ENCODE results near the gene PRSS16.
"Not testable (repeated sequence)": the region's sequence is repeated elsewhere in the genome, so short reads cannot be mapped to it uniquely, and the experiment has no call there.

The PRSS16 gene

GRCh38 chr6:27242589-27243265 lies 4.8 kb upstream of the PRSS16 start:
- no peak for DNase-seq (ENCODE audit: low read depth in 2 of 2)

- no peak for DNase-seq (ENCODE audit: low read depth in 2 of 2)
Observed at GRCh38 chr6:27248783-27249182, 1.3 kb downstream of the PRSS16 start.

- DNase-seq (ENCODE audit: low read depth in 2 of 2) = no peak
Observed at GRCh38 chr6:27250277-27251111, 3.0 kb downstream of the PRSS16 start.

GRCh38 chr6:27251112-27251605 lies 3.7 kb downstream of the PRSS16 start:
- peak; percentile 7 to 35 for DNase-seq (ENCODE audit: low read depth in 2 of 2)

GRCh38 chr6:27251606-27252251 lies 4.2 kb downstream of the PRSS16 start:
- peak in 1 of 2 donors; percentile 14 for DNase-seq (ENCODE audit: low read depth in 2 of 2)

- no peak for DNase-seq (ENCODE audit: low read depth in 2 of 2)
Observed at GRCh38 chr6:27254566-27254965, 7.1 kb downstream of the PRSS16 start.

- DNase-seq (ENCODE audit: low read depth in 2 of 2) = no peak
Observed at GRCh38 chr6:27255866-27256265, 8.4 kb downstream of the PRSS16 start.

- no peak for DNase-seq (ENCODE audit: low read depth in 2 of 2)
Observed at GRCh38 chr6:27260369-27260768, 12.9 kb downstream of the PRSS16 start.

GRCh38 chr6:27260836-27261375 lies 13.4 kb downstream of the PRSS16 start:
- no peak for DNase-seq (ENCODE audit: low read depth in 2 of 2)

- no peak for DNase-seq (ENCODE audit: low read depth in 2 of 2)
Observed at GRCh38 chr6:27263886-27264285, 16.4 kb downstream of the PRSS16 start.

- DNase-seq (ENCODE audit: low read depth in 2 of 2) = not testable (repeated sequence)
Observed at GRCh38 chr6:27267003-27267402, 19.5 kb downstream of the PRSS16 start.

- no peak for DNase-seq (ENCODE audit: low read depth in 2 of 2)
Observed at GRCh38 chr6:27267857-27268434, 20.4 kb downstream of the PRSS16 start.

GRCh38 chr6:27268803-27269202 lies 21.3 kb downstream of the PRSS16 start:
- DNase-seq (ENCODE audit: low read depth in 2 of 2) = no peak

GRCh38 chr6:27273783-27274182 lies 26.3 kb downstream of the PRSS16 start:
- no peak for DNase-seq (ENCODE audit: low read depth in 2 of 2)

- no peak for DNase-seq (ENCODE audit: low read depth in 2 of 2)
Observed at GRCh38 chr6:27275025-27275956, 27.8 kb downstream of the PRSS16 start.

- no peak for DNase-seq (ENCODE audit: low read depth in 2 of 2)
Observed at GRCh38 chr6:27279513-27280063, 32.1 kb downstream of the PRSS16 start.

GRCh38 chr6:27280064-27280539 lies 32.6 kb downstream of the PRSS16 start:
- no peak for DNase-seq (ENCODE audit: low read depth in 2 of 2)

- no peak for DNase-seq (ENCODE audit: low read depth in 2 of 2)
Observed at GRCh38 chr6:27280540-27281000, 33.1 kb downstream of the PRSS16 start.

- no peak for DNase-seq (ENCODE audit: low read depth in 2 of 2)
Observed at GRCh38 chr6:27281105-27281539, 33.6 kb downstream of the PRSS16 start.

- DNase-seq (ENCODE audit: low read depth in 2 of 2) = no peak
Observed at GRCh38 chr6:27281569-27281968, 34.1 kb downstream of the PRSS16 start.
